Measurements from ENCODE around the gene KIAA0513. TPM values are rescaled to one million over a fixed set of nuclear protein-coding genes. Genes with fewer than 3 reads are reported as not detected.
A peak's percentile ranks its signal among the peaks of the same experiment; 100 is the strongest.

The KIAA0513 gene
- total and polyA plus RNA-seq, 10 of the 15 experiments (the other 5 are each of a cell fraction or from before 2014, with no cell fraction given), result 0.14 to 5.8 (median 2.0) TPM

DNA sequence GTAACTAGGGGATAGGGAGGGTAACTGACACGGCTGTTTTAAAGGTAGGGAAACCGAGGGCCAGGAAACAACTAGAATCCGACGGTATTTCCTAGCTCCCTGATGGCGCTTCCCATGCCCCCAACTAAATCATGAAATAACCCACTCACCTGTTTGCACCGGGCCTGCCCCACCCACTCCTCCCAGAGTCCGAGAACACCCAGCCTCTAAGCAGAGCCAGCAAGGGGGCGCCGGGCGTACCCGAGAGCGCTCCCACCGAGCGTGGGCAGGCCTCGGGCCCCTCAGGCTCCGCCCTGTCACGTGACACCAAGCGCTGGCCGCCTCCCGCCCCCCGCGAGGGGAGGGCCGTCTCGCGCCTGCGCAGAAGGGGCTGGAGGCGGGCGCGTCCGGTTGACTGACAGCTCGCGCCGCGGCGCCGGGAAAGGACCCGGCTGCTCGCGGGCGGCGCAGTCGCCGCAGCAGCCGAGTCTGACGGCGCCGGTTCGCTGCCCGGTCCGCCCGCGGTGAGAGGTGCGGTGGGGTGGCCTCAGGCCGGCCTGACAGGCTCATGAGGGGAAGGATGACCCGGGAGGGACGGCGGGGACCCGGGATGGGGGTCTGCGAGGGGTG is at the start of gene KIAA0513 (continued):
- TF ChIP-seq PRDM15 (CRISPR knock-in tag; IDR thresholded peaks at IDR 0.05) (peak; percentile 95), LARP7 (IDR thresholded peaks at IDR 0.05) (0 out of 2 replicates have a peak, but pooled peaks have one; percentile 25), CREM (IDR thresholded peaks at IDR 0.05; ENCODE audit: low read depth) (no peak), GATAD2B (conservative IDR thresholded peaks at IDR 0.05; ENCODE audit: low read depth) (peak; percentile 82), CEBPB (IDR thresholded peaks at IDR 0.05; ENCODE audit: borderline replicate concordance in 1 of 2, low read depth in 2 of 2, low read length in 2 of 2) (no peak), MEF2B (IDR thresholded peaks at IDR 0.05; ENCODE audit: partially characterized antibody, poor library complexity, severe bottlenecking) (no peak), CBX3 (IDR thresholded peaks at IDR 0.05; ENCODE audit: borderline replicate concordance, low read depth) (no peak), CBFB (IDR thresholded peaks at IDR 0.05; ENCODE audit: low read depth) (no peak), KAT2A (conservative IDR thresholded peaks at IDR 0.05; ENCODE audit: control insufficient read depth, low read depth, low read length) (no peak), TCF3 (IDR thresholded peaks at IDR 0.05; ENCODE audit: borderline replicate concordance, insufficient read depth, low read depth, low read length) (no peak), HDAC6 (IDR thresholded peaks at IDR 0.05; ENCODE audit: unreplicated experiment) (no peak), ZNF384 (IDR thresholded peaks at IDR 0.05; ENCODE audit: borderline replicate concordance, low read depth, low read length) (no peak), EED (IDR thresholded peaks at IDR 0.05; ENCODE audit: low read depth) (no peak), ZNF274 (IDR thresholded peaks at IDR 0.05; ENCODE audit: insufficient read depth, insufficient read length) (no peak)
- TF ChIP-seq, protein P1, sequence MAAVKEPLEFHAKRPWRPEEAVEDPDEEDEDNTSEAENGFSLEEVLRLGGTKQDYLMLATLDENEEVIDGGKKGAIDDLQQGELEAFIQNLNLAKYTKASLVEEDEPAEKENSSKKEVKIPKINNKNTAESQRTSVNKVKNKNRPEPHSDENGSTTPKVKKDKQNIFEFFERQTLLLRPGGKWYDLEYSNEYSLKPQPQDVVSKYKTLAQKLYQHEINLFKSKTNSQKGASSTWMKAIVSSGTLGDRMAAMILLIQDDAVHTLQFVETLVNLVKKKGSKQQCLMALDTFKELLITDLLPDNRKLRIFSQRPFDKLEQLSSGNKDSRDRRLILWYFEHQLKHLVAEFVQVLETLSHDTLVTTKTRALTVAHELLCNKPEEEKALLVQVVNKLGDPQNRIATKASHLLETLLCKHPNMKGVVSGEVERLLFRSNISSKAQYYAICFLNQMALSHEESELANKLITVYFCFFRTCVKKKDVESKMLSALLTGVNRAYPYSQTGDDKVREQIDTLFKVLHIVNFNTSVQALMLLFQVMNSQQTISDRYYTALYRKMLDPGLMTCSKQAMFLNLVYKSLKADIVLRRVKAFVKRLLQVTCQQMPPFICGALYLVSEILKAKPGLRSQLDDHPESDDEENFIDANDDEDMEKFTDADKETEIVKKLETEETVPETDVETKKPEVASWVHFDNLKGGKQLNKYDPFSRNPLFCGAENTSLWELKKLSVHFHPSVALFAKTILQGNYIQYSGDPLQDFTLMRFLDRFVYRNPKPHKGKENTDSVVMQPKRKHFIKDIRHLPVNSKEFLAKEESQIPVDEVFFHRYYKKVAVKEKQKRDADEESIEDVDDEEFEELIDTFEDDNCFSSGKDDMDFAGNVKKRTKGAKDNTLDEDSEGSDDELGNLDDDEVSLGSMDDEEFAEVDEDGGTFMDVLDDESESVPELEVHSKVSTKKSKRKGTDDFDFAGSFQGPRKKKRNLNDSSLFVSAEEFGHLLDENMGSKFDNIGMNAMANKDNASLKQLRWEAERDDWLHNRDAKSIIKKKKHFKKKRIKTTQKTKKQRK (IDR thresholded peaks at IDR 0.05; ENCODE audit: low read depth, low read length), result no peak
- TF ChIP-seq, protein P2, sequence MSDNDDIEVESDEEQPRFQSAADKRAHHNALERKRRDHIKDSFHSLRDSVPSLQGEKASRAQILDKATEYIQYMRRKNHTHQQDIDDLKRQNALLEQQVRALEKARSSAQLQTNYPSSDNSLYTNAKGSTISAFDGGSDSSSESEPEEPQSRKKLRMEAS (IDR thresholded peaks at IDR 0.05; ENCODE audit: low read depth, low read length), result peak; percentile 58; the same call in 1 of the 2 replicates
- TF ChIP-seq, protein P3, sequence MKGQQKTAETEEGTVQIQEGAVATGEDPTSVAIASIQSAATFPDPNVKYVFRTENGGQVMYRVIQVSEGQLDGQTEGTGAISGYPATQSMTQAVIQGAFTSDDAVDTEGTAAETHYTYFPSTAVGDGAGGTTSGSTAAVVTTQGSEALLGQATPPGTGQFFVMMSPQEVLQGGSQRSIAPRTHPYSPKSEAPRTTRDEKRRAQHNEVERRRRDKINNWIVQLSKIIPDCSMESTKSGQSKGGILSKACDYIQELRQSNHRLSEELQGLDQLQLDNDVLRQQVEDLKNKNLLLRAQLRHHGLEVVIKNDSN (IDR thresholded peaks at IDR 0.05; ENCODE audit: borderline replicate concordance, extremely low read length, insufficient read depth, low read depth, low read length), result peak; percentile 96
- TF ChIP-seq, protein P4, sequence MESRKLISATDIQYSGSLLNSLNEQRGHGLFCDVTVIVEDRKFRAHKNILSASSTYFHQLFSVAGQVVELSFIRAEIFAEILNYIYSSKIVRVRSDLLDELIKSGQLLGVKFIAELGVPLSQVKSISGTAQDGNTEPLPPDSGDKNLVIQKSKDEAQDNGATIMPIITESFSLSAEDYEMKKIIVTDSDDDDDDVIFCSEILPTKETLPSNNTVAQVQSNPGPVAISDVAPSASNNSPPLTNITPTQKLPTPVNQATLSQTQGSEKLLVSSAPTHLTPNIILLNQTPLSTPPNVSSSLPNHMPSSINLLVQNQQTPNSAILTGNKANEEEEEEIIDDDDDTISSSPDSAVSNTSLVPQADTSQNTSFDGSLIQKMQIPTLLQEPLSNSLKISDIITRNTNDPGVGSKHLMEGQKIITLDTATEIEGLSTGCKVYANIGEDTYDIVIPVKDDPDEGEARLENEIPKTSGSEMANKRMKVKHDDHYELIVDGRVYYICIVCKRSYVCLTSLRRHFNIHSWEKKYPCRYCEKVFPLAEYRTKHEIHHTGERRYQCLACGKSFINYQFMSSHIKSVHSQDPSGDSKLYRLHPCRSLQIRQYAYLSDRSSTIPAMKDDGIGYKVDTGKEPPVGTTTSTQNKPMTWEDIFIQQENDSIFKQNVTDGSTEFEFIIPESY (IDR thresholded peaks at IDR 0.05), result no peak

Measured in GM12878 (cell line).